ENCODE measurements around the gene ZCCHC17. TPM values are rescaled to one million over a fixed set of nuclear protein-coding genes. Genes with fewer than 3 reads are reported as not detected.

ZCCHC17 gene, protein sequence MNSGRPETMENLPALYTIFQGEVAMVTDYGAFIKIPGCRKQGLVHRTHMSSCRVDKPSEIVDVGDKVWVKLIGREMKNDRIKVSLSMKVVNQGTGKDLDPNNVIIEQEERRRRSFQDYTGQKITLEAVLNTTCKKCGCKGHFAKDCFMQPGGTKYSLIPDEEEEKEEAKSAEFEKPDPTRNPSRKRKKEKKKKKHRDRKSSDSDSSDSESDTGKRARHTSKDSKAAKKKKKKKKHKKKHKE
- 39.2 and 54.0 TPM in 2 replicates for total RNA-seq

DNA sequence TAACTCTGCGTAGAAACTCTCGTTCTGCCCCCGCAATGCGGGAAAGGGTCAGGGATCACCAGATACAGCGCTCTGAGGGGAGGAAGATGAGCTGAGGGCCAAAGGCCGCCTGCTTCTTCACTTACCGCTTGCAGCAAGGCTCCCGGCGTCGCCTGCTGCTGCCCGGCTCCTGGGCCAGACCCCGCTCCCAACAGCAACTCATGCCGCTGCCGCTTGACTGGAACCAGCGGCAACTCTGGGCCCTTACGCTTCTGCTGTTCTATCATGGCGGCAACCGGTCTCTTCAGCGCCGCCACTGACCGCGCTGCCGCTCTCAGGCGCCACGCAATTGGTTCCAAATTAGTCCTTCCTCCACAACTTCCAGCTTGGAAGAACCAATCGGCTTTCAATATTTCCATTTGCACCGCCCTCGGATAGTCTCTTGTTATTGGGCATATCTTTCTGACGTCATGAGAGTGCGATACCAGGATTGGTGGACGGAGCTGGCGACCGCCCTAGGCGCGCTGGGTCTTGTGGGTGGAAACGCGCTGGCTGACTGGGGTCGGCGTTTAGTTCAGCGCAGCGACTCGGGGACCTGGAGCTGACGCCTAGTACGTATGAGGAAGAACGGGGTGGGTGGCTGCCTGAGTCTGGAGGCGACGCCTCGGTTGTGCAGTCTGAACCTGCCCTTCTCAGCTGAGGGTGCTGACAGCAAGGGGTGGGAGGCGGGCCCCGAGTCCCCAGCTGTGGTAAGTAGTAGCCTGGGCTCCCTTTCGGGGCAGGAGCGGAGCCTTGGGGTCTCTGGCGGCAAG lies at the start of gene ZCCHC17, which contains the start of gene SNRNP40:
ZCCHC17 (plus strand) TSS at position 547 of the 791 bp plus-strand sequence. CDS start 13,067 bp downstream, outside the sequence.
SNRNP40 (minus strand) TSS at position 303 of the 791 bp plus-strand sequence; CDS start at position 266, 37 bp downstream.
- TF ChIP-seq, protein P1, sequence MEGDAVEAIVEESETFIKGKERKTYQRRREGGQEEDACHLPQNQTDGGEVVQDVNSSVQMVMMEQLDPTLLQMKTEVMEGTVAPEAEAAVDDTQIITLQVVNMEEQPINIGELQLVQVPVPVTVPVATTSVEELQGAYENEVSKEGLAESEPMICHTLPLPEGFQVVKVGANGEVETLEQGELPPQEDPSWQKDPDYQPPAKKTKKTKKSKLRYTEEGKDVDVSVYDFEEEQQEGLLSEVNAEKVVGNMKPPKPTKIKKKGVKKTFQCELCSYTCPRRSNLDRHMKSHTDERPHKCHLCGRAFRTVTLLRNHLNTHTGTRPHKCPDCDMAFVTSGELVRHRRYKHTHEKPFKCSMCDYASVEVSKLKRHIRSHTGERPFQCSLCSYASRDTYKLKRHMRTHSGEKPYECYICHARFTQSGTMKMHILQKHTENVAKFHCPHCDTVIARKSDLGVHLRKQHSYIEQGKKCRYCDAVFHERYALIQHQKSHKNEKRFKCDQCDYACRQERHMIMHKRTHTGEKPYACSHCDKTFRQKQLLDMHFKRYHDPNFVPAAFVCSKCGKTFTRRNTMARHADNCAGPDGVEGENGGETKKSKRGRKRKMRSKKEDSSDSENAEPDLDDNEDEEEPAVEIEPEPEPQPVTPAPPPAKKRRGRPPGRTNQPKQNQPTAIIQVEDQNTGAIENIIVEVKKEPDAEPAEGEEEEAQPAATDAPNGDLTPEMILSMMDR (conservative IDR thresholded peaks at IDR 0.05; ENCODE audit: low read depth, low read length): no peak
- DNase-seq (ENCODE audit: low read depth): peak; percentile 97
- H3K4me3 ChIP-seq (ENCODE audit: low read depth, low read length): peak within 1 kb of the TSS; percentile 71

DNA sequence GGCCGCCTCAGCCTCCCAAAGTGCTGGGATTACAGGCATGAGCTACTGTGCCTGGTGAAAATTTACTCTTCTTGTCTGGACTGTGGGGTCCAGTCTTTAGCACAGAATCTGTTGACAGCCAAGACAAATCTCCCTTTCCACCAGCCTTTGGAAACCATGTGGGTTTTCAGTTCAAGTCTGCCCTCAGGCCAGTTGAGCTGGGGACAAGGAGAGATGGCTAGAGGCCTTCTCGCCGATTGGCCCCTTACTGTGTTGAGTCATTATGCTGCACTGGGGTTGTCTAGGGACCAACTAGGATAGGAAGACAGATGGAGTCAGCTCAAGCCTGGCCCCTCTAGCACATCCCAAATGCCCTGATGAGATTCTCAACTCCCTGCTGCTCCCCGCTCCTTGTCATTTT lies 48.6 kb upstream of the ZCCHC17 start:
- TF ChIP-seq, protein P1 (conservative IDR thresholded peaks at IDR 0.05; ENCODE audit: low read depth, low read length): no peak
- DNase-seq (ENCODE audit: low read depth): no peak

DNA sequence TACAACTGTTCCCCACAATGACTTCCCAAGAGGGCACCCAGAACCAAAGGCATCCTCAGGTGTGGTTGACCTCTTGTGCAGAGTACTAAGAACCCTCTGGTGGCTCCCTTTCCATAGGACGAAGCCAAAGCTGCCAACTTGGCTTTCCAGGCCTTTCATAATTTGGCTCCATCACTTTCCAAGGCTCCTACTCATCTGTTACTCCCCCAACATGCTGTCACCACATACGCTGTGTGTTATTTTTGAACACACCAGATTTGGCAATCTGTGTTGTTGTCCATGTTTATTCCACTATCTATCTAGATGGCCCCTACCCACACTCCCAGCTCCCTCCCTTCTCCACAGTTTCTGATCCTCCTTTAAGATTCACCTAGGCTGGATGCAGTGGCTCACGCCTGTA lies 47.0 kb upstream of the ZCCHC17 start:
- DNase-seq (ENCODE audit: low read depth): no peak
- TF ChIP-seq, protein P1 (conservative IDR thresholded peaks at IDR 0.05; ENCODE audit: low read depth, low read length): no peak
- H3K4me3 ChIP-seq (ENCODE audit: low read depth, low read length): no peak overlapping the region

More for the DNA sequence above, 48.6 kb upstream of the ZCCHC17 start:
- no peak overlapping the region for H3K4me3 ChIP-seq (ENCODE audit: low read depth, low read length)

DNA sequence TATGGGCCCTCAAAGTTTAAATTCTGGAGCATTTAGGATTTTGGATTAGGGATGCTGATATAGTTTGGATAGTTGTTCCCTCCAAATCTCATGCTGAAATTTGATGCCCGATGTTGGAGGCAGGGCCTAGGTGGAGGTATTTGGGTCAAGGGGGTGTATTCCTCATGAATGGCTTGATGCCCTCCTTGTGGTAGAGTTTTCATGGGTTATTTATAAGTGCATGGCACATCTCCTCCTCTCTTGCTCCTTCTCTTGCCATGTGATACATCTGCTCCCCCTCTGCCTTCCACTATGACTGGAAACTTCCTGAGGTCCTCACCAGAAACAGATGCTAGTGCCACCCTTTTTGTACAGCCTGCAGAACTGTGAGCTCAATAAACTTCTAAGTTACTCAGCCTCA lies 39.6 kb upstream of the ZCCHC17 start:
- H3K4me3 ChIP-seq (ENCODE audit: low read depth, low read length): no peak overlapping the region
- TF ChIP-seq, protein P1 (conservative IDR thresholded peaks at IDR 0.05; ENCODE audit: low read depth, low read length): no peak
- DNase-seq (ENCODE audit: low read depth): no peak

DNA sequence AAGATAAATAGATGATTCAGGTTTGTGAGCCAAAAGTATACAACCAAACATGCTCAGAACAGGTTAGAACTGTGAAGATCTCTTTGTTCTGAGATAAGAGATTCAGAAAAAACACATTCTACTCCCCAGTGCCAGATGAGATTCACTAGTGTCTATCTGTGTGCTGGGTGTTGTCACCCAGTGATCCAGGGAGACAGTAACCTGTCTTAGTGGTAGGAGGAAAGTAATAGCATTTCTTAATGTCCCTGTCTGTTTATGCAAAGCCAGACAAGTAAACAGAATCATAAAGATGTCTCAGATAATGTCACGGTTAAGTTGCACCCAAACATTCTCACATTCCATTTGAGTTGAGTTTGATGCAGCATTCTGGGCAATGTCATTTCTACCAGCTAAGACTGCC lies 38.3 kb upstream of the ZCCHC17 start:
- TF ChIP-seq, protein P1 (conservative IDR thresholded peaks at IDR 0.05; ENCODE audit: low read depth, low read length): no peak
- H3K4me3 ChIP-seq (ENCODE audit: low read depth, low read length): no peak overlapping the region
- DNase-seq (ENCODE audit: low read depth): no peak

DNA sequence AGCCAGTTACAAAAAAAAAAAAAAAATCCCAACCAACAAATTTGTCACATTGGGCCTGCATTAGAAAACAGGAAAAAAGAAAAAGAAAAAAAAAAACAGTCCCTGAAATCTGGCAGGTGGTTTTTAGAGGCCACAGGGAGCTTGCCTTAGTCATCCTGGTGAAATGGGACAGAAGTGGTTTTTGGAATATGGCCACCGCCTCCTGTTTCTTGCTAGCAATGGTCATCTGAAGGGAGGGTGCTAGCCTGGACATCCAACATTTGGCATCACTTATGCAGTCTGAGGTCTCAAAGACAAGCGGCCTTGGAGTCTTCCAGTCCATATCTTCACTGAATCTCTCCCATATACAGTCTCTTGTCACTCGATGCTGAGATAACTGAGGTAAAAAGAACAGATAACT lies 37.1 kb upstream of the ZCCHC17 start:
- DNase-seq (ENCODE audit: low read depth): no peak
- no peak overlapping the region for H3K4me3 ChIP-seq (ENCODE audit: low read depth, low read length)
- TF ChIP-seq, protein P1 (conservative IDR thresholded peaks at IDR 0.05; ENCODE audit: low read depth, low read length): no peak
